Mucosa of descending colon (tissue), 3 donors: ENCODE results near the gene SBF2. TPM values are rescaled to one million over a fixed set of nuclear protein-coding genes. Genes with fewer than 3 reads are reported as not detected.

ENCODE experiments used
- ATAC-seq: fragments of 200-7000 bp; cut with Tn5 transposase; one replicate; pipeline ENCODE4 v1.9.1; 2020; ENCODE audit warnings: mild to moderate bottlenecking, moderate library complexity
- DNase-seq, 3 donors: peaks; one replicate each; pipeline ENCODE4 v3.0.0-alpha.2; 2020
- H3K36me3 ChIP-seq: fragments of 200-600 bp; one replicate; pipeline ENCODE4 v1.8.0; 2021; ENCODE audit warnings: low read depth, mild to moderate bottlenecking
- H3K4me1 ChIP-seq: fragments of 200-600 bp; one replicate; pipeline ENCODE4 v1.8.0; 2021; ENCODE audit warnings: low read depth, mild to moderate bottlenecking
- H3K4me3 ChIP-seq: fragments of 200-600 bp; one replicate; pipeline ENCODE4 v1.8.0; 2021; ENCODE audit warnings: mild to moderate bottlenecking
- H3K9me3 ChIP-seq: fragments of 200-600 bp; one replicate; pipeline ENCODE4 v1.8.0; 2021; ENCODE audit warnings: mild to moderate bottlenecking
- CTCF ChIP-seq: fragments of 200-600 bp; IDR thresholded peaks from one replicate; pipeline ENCODE4 v1.8.0; 2022; ENCODE audit warnings: antibody characterized with exemption, mild to moderate bottlenecking
- intact Hi-C, 2 donors: fragments of 100-400 bp; cut with DNase I in 1 of 2; cut with micrococcal nuclease in 1 of 2; formaldehyde crosslinking; loops; one replicate each; pipeline versions ENCODE4 v1.11.0 to v1.11.1; 2022; cut with DNase I, micrococcal nuclease
- total RNA-seq, 3 donors: library from RNA; stranded (reverse); fragmentation: NEBNext Ultra II Directional in 2 of 3; extraction: Animal tissue kit (Norgen Biotek cat#: 25700) in 2 of 3; gene quantifications; one replicate each; pipeline versions ENCODE4 v1.2.1 to v1.2.4, GENCODE V29; 2021 to 2023
- donor health status: DM: no; HTN: no; CAD: no; lungs with moderate emphysema.
- donor health status: DM: no; HTN: no; CAD: no.
- donor health status: DM: no; HTN: yes; CAD: no.

Gene SBF2
- total RNA-seq, 3 donors from 2014 or later = 35.2 to 60.3 (median 48.2) TPM

GRCh38 chr11:9888938-9889337 is 405.1 kb downstream of the SBF2 start:
- intact Hi-C loops = no loop called here
- Histone ChIP-seq H3K4me1 (no peaks in the 10 kb centered on the region), H3K36me3 (no peaks in the 10 kb centered on the region), H3K9me3 (no peaks in the 10 kb centered on the region), H3K4me3 (no peak overlapping the region)
- TF ChIP-seq CTCF = no peak
- ATAC-seq (no peak), DNase-seq (no peak)

- H3K4me3 ChIP-seq = no peak overlapping the region
- ATAC-seq = no peak
- intact Hi-C loops = no loop called here
Observed at GRCh38 chr11:9887472-9887871, 406.5 kb downstream of the SBF2 start.

GRCh38 chr11:9886595-9886994 is 407.4 kb downstream of the SBF2 start:
- intact Hi-C loops = no loop called here
- no peak for ATAC-seq

More at GRCh38 chr11:9887472-9887871, 406.5 kb downstream of the SBF2 start:
- DNase-seq = no peak
- Histone ChIP-seq H3K4me1 (no peaks in the 10 kb centered on the region), H3K9me3 (no peaks in the 10 kb centered on the region), H3K36me3 (no peaks in the 10 kb centered on the region)
- TF ChIP-seq CTCF = no peak

GRCh38 chr11:9884601-9885000 is 409.4 kb downstream of the SBF2 start:
- H3K4me1 ChIP-seq = no peaks in the 10 kb centered on the region
- no peak overlapping the region for H3K4me3 ChIP-seq
- TF ChIP-seq CTCF = no peak
- H3K36me3 ChIP-seq = no peaks in the 10 kb centered on the region
- H3K9me3 ChIP-seq = no peaks in the 10 kb centered on the region
- no peak for DNase-seq
- ATAC-seq = no peak
- intact Hi-C loops = no loop called here

More at GRCh38 chr11:9886595-9886994, 407.4 kb downstream of the SBF2 start:
- no peak for DNase-seq
- Histone ChIP-seq H3K36me3 (no peaks in the 10 kb centered on the region), H3K4me3 (no peak overlapping the region), H3K4me1 (no peaks in the 10 kb centered on the region), H3K9me3 (no peaks in the 10 kb centered on the region)
- no peak for TF ChIP-seq CTCF

GRCh38 chr11:9880657-9881056 is 413.4 kb downstream of the SBF2 start:
- no peak for TF ChIP-seq CTCF
- peaks cover 8% of the 10 kb centered on the region for H3K9me3 ChIP-seq
- intact Hi-C loops = no loop called here
- H3K4me3 ChIP-seq = no peak overlapping the region
- no peaks in the 10 kb centered on the region for H3K4me1 ChIP-seq
- ATAC-seq (no peak), DNase-seq (no peak)
- no peaks in the 10 kb centered on the region for H3K36me3 ChIP-seq

- Histone ChIP-seq H3K4me3 (no peak overlapping the region), H3K4me1 (no peaks in the 10 kb centered on the region), H3K36me3 (no peaks in the 10 kb centered on the region), H3K9me3 (peaks cover 8% of the 10 kb centered on the region)
- intact Hi-C loops = no loop called here
- no peak for DNase-seq
- no peak for TF ChIP-seq CTCF
- no peak for ATAC-seq
Observed at GRCh38 chr11:9878936-9879335, 415.1 kb downstream of the SBF2 start.
